Breast epithelium (tissue), 4 donors: ENCODE data around the gene ABI3. TPM values are rescaled to one million over a fixed set of nuclear protein-coding genes. Genes with fewer than 3 reads are reported as not detected.
"Not testable (repeated sequence)": the region's sequence is repeated elsewhere in the genome, so short reads cannot be mapped to it uniquely, and the experiment has no call there.

Experiments
- DNase-seq, 2 donors: peaks; one replicate each; pipeline ENCODE4 v3.0.0-alpha.2; 2019; ENCODE audit warnings: low spot score in 2 of 2
- H3K27ac ChIP-seq, 2 donors: fragments of 200-600 bp; sonication (generic) in 1 of 2; one replicate each; pipeline ENCODE4 v1.5.1; 2016 to 2019; ENCODE audit warnings: mild to moderate bottlenecking in 1 of 2
- H3K27me3 ChIP-seq, 2 donors: fragments of 200-600 bp; sonication (generic) in 1 of 2; one replicate each; pipeline versions ENCODE4 v1.5.1 to v1.6.0; 2017 to 2019; ENCODE audit warnings: control low read depth in 1 of 2, mild to moderate bottlenecking in 1 of 2
- H3K36me3 ChIP-seq: fragments of 200-600 bp; one replicate; pipeline ENCODE4 v1.5.1; 2019
- H3K4me1 ChIP-seq, 2 donors: fragments of 200-600 bp; sonication (generic); one replicate each; pipeline ENCODE4 v1.5.1; 2016 to 2019; ENCODE audit warnings: control low read depth in 1 of 2
- H3K4me3 ChIP-seq, 3 donors: fragments of 200-600 bp; sonication (generic); 1 replicate in 2 of 3; 2 replicates in 1 of 3; pipeline ENCODE4 v1.5.1; 2016 to 2019; ENCODE audit warnings: mild to moderate bottlenecking in 3 of 3, moderate library complexity in 2 of 3
- H3K9me3 ChIP-seq, 2 donors: fragments of 200-600 bp; sonication (generic) in 1 of 2; one replicate each; pipeline ENCODE4 v1.5.1; 2016 to 2019; ENCODE audit warnings: control low read depth in 1 of 2
- POLR2A ChIP-seq: fragments of 450-650 bp; IDR thresholded peaks from one replicate; pipeline ENCODE4 v1.6.1; 2016; ENCODE audit warnings: antibody characterized with exemption, mild to moderate bottlenecking, moderate library complexity
- POLR2AphosphoS5 ChIP-seq, 3 donors: sonication (generic); formaldehyde crosslinking; IDR thresholded peaks; one replicate each; pipeline ENCODE4 v1.6.1; 2017; ENCODE audit warnings: antibody characterized with exemption in 3 of 3
- intact Hi-C: fragments of 100-400 bp; cut with DNase I; formaldehyde crosslinking; loops from one replicate; pipeline ENCODE4 v1.15.1; 2023; ENCODE audit warnings: low total_unique reads
- total RNA-seq, 3 donors: library from RNA; depleted of rRNA; stranded (reverse); fragments of >200 nt; gene quantifications; one replicate each; pipeline ENCODE4 v1.1.0, GENCODE V29; 2016
- TF ChIP-seq, protein P1 (sequence below), 3 donors: fragments of 450-650 bp; IDR thresholded peaks; one replicate each; pipeline ENCODE4 v1.5.1; 2016 to 2017; ENCODE audit warnings: antibody characterized with exemption in 3 of 3, mild to moderate bottlenecking in 3 of 3, moderate library complexity in 3 of 3

Gene ABI3
- total RNA-seq, 3 donors from 2014 or later: 1.9 to 5.2 (median 5.1) TPM

DNA sequence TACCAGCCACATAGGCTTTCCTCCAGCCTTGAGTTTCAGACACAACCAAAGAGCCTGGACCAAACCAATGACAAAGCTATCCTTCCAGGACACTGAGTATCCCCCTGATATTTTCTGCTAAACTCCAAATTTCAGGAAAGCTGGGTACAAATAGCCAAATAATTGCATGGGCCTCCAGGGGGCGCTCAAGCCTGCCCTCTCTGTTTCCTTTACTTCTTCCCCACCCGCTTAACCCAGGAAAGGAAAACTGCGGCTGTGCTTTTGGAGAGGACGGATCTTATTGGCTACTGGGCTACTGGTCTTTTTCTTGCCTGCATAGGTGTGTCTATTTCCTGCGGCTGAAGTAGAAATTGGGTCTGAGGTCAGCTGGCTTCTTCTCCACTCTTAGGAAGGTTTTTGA, 30.2 kb upstream of the ABI3 start:
- Histone ChIP-seq H3K36me3 (no peaks in the 10 kb centered on the region), H3K9me3 (peaks cover 16 to 25% of the 10 kb centered on the region in 2 donors), H3K4me3 (no peak overlapping the region), H3K27me3 (peaks cover 0 to 3% of the 10 kb centered on the region in 2 donors), H3K27ac (no peak overlapping the region), H3K4me1 (no peaks in the 10 kb centered on the region)
- intact Hi-C loops: no loop called here
- TF ChIP-seq POLR2A: no peak
- no peak for TF ChIP-seq POLR2AphosphoS5 (IDR thresholded peaks at IDR 0.05)
- TF ChIP-seq, protein P1, sequence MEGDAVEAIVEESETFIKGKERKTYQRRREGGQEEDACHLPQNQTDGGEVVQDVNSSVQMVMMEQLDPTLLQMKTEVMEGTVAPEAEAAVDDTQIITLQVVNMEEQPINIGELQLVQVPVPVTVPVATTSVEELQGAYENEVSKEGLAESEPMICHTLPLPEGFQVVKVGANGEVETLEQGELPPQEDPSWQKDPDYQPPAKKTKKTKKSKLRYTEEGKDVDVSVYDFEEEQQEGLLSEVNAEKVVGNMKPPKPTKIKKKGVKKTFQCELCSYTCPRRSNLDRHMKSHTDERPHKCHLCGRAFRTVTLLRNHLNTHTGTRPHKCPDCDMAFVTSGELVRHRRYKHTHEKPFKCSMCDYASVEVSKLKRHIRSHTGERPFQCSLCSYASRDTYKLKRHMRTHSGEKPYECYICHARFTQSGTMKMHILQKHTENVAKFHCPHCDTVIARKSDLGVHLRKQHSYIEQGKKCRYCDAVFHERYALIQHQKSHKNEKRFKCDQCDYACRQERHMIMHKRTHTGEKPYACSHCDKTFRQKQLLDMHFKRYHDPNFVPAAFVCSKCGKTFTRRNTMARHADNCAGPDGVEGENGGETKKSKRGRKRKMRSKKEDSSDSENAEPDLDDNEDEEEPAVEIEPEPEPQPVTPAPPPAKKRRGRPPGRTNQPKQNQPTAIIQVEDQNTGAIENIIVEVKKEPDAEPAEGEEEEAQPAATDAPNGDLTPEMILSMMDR (IDR thresholded peaks at IDR 0.05): peak; percentile 49 to 69 (median 64)
- peak in 1 of 2 donors; percentile 61 for DNase-seq

DNA sequence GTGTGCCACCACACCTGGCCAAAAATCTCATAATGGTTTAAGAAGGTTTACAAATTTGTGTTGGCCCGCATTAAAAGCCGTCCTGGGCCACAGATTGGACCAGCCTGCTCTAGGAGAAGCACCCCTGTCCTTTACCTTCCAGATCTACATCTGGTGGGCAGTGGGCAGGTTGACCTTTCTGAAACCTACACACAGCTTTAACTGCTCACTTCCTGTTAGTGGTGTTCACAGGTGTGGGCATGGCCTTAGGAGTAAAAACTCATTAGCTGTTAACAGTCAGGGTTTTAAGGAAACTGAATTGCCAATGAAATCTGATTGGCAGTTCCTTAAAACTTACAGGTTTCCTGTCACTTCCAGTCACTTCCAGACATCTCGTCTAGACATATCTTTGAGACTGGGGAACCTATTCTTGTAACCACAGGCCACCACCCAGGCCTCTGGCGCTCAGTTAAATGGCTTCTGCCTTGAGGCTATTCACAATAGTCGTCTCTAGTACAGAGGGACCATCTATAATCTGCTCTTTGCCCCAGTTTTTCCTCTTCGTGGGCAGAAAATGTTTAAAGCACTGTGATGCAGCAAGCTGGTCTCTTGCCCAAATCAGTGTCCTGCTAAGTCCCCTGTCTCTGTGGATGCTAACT, 29.4 kb upstream of the ABI3 start:
- TF ChIP-seq, protein P1 (IDR thresholded peaks at IDR 0.05): no peak
- TF ChIP-seq POLR2AphosphoS5 (IDR thresholded peaks at IDR 0.05) (no peak), POLR2A (no peak)
- no peaks in the 10 kb centered on the region for H3K36me3 ChIP-seq
- no peak overlapping the region for H3K4me3 ChIP-seq
- intact Hi-C loops: no loop called here
- no peak overlapping the region for H3K27ac ChIP-seq
- H3K9me3 ChIP-seq: peaks cover 8 to 20% of the 10 kb centered on the region in 2 donors
- no peak for DNase-seq
- H3K27me3 ChIP-seq: peaks cover 0 to 3% of the 10 kb centered on the region in 2 donors
- H3K4me1 ChIP-seq: no peaks in the 10 kb centered on the region

DNA sequence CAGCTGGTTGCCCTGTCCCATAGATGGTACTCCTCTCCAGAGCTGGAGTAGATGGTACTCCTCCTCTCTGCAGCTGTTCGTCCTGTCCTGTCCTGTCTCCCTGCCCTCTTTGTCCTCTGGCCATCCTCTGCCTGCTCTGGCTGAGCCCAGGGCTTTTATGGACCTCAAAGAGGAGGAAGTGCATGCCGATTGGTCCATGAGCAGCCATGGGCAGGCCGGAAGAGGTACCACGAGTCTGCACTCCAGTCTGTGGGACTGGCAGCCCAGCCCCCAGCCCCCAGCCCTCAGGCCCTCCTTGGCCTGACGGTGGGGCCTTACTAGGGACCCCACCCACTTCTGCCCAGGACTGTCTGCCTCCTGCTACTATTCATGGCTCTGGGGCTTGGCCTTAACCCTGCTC, 27.2 kb upstream of the ABI3 start:
- intact Hi-C loops: no loop called here

DNA sequence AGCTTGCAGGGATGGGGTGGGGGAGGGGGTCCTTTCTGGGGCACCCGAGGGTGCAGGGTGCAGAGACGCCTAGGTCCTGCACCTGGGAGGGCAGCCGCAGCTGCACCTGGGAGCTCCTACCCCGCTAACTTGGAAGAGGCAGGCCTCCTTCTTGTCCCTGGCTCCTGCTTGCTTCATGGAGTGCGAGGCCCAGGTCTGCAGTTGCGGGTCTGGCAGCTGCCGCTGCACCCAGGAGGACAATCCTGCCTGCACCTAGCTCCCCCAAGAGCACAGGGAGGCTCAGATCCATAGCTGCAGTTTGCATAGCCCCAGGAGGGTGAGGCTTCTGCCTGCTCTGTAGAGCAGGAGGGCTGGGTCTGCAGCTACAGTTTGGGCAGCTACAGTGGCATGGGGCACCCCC, 26.7 kb upstream of the ABI3 start:
- TF ChIP-seq POLR2AphosphoS5 (IDR thresholded peaks at IDR 0.05) (no peak), POLR2A (no peak)
- TF ChIP-seq, protein P1 (IDR thresholded peaks at IDR 0.05): no peak
- intact Hi-C loops: no loop called here

More for the DNA sequence above, 27.2 kb upstream of the ABI3 start:
- Histone ChIP-seq H3K4me3 (no peak overlapping the region), H3K4me1 (no peaks in the 10 kb centered on the region), H3K27ac (no peak overlapping the region), H3K9me3 (peaks cover 0 to 10% of the 10 kb centered on the region in 2 donors), H3K36me3 (no peaks in the 10 kb centered on the region), H3K27me3 (peaks cover 0 to 3% of the 10 kb centered on the region in 2 donors)
- TF ChIP-seq POLR2AphosphoS5 (IDR thresholded peaks at IDR 0.05): no peak
- TF ChIP-seq, protein P1 (IDR thresholded peaks at IDR 0.05): no peak
- no peak for TF ChIP-seq POLR2A
- DNase-seq: no peak

DNA sequence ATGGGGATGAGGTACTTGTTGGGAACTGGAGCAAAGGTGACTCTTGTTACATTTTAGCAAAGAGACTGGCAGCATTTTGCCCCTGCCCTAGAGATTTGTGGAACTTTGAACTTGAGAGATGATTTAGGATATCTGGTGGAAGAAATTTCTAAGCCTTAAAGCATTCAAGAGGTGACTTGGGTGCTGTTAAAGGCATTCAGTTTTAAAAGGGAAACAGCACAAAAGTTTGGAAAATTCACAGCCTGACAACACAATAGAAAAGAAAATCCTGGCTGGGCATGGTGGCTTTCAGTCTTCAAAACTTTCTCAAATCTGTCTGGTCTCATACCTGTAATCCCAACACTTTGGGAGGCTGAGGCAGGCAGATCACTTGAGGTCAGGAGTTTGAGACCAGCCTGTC, 26.0 kb upstream of the ABI3 start:
- DNase-seq, H3K4me3 ChIP-seq, H3K27me3 ChIP-seq, intact Hi-C loops, H3K27ac ChIP-seq, H3K4me1 ChIP-seq, H3K36me3 ChIP-seq: not testable (repeated sequence)
- peaks cover 0 to 10% of the 10 kb centered on the region in 2 donors for H3K9me3 ChIP-seq

More for the DNA sequence above, 26.7 kb upstream of the ABI3 start:
- peaks cover 0 to 10% of the 10 kb centered on the region in 2 donors for H3K9me3 ChIP-seq
- no peak overlapping the region for H3K4me3 ChIP-seq
- H3K27ac ChIP-seq: no peak overlapping the region
- H3K4me1 ChIP-seq: no peaks in the 10 kb centered on the region
- peaks cover 0 to 3% of the 10 kb centered on the region in 2 donors for H3K27me3 ChIP-seq
- DNase-seq: no peak
- H3K36me3 ChIP-seq: no peaks in the 10 kb centered on the region

DNA sequence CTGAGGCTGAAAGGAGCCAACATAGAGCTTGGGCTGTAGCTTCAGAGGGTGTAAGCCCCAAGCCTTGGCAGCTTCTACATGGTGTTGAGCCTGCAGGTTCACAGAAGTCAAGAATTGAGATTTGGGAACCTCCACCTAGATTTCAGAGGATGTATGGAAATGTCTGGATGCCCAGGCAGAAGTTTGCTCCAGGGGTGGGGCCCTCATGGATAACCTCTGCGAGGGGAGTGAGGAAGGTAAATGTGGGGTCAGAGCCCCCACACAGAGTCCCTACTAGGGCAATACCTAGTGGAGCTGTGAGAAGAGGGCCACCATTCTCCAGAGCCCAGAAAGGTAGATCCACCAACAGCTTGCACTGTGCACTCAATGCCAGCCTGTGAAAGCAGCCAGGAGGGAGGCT, 25.1 kb upstream of the ABI3 start:
- H3K27me3 ChIP-seq, DNase-seq, H3K36me3 ChIP-seq, H3K4me3 ChIP-seq, H3K4me1 ChIP-seq, intact Hi-C loops, H3K27ac ChIP-seq: not testable (repeated sequence)
- peaks cover 0 to 10% of the 10 kb centered on the region in 2 donors for H3K9me3 ChIP-seq
